ENCODE measurements around the gene SEMA6A.

Gene SEMA6A

GRCh38 chr5:116507941-116508655 lies 66.5 kb downstream of the SEMA6A start (continued):
- TF ChIP-seq POU6F1 (CRISPR knock-in tag; IDR thresholded peaks at IDR 0.05; ENCODE audit: borderline replicate concordance, low read depth) (no peak), CREB5 (CRISPR knock-in tag; IDR thresholded peaks at IDR 0.05; ENCODE audit: low read depth) (no peak), CSRNP3 (CRISPR knock-in tag; IDR thresholded peaks at IDR 0.05) (no peak)

- TF ChIP-seq CREB5 (CRISPR knock-in tag; IDR thresholded peaks at IDR 0.05; ENCODE audit: low read depth) (no peak), PPARA (CRISPR knock-in tag; IDR thresholded peaks at IDR 0.05; ENCODE audit: borderline replicate concordance) (no peak), ISL1 (CRISPR knock-in tag; IDR thresholded peaks at IDR 0.05) (peak; percentile 52; the same call in 1 of the 2 replicates)
- ATAC-seq = no peak
Observed at GRCh38 chr5:116507051-116507537, 67.5 kb downstream of the SEMA6A start.

GRCh38 chr5:116506488-116506887 lies 68.1 kb downstream of the SEMA6A start:
- no peak for ATAC-seq
- TF ChIP-seq PATZ1 (CRISPR knock-in tag; IDR thresholded peaks at IDR 0.05; ENCODE audit: borderline replicate concordance) = no peak
- no peak for TF ChIP-seq OSR1 (CRISPR knock-in tag; IDR thresholded peaks at IDR 0.05)
- no peak for TF ChIP-seq GLIS3 (CRISPR knock-in tag; IDR thresholded peaks at IDR 0.05)
- no peak for TF ChIP-seq ARNTL (CRISPR knock-in tag; IDR thresholded peaks at IDR 0.05; ENCODE audit: borderline replicate concordance, low read depth)
- TF ChIP-seq TCF4 (CRISPR knock-in tag; IDR thresholded peaks at IDR 0.05; ENCODE audit: borderline replicate concordance) = no peak
- TF ChIP-seq CSRNP3 (CRISPR knock-in tag; IDR thresholded peaks at IDR 0.05) = no peak
- TF ChIP-seq ZFP30 (CRISPR knock-in tag; IDR thresholded peaks at IDR 0.05) = no peak
- no peak for TF ChIP-seq ISL1 (CRISPR knock-in tag; IDR thresholded peaks at IDR 0.05)
- no peak for TF ChIP-seq ZC3H10 (CRISPR knock-in tag; IDR thresholded peaks at IDR 0.05)
- no peak for TF ChIP-seq ESRRG (CRISPR knock-in tag; IDR thresholded peaks at IDR 0.05)
- no peak for TF ChIP-seq PPARA (CRISPR knock-in tag; IDR thresholded peaks at IDR 0.05; ENCODE audit: borderline replicate concordance)
- no peak for TF ChIP-seq RARB (CRISPR knock-in tag; IDR thresholded peaks at IDR 0.05)

GRCh38 chr5:116504593-116505166 lies 69.9 kb downstream of the SEMA6A start:
- TF ChIP-seq TOX (CRISPR knock-in tag; IDR thresholded peaks at IDR 0.05; ENCODE audit: borderline replicate concordance) = no peak
- no peak for TF ChIP-seq ZFP30 (CRISPR knock-in tag; IDR thresholded peaks at IDR 0.05)
- TF ChIP-seq OSR1 (CRISPR knock-in tag; IDR thresholded peaks at IDR 0.05) = no peak
- no peak for TF ChIP-seq CSDC2 (CRISPR knock-in tag; IDR thresholded peaks at IDR 0.05)
- no peak for ATAC-seq
